HG02642 (cell line): ENCODE data around the gene OR2T4.

Experiments used
- ATAC-seq: cut with Tn5 transposase; IDR thresholded peaks from one replicate; pipeline ENCODE4 v1.9.1; 2021; ENCODE audit warnings: mild to moderate bottlenecking; ENCODE audit not compliant: unreplicated experiment, poor library complexity

Gene OR2T4

GRCh38 chr1:248361121-248361715 lies at the start of gene OR2T4:
TSS of gene OR2T4 (plus strand) at chr1:248361665. CDS start at chr1:248361665, 0 bp downstream.
- ATAC-seq: no peak

DNA sequence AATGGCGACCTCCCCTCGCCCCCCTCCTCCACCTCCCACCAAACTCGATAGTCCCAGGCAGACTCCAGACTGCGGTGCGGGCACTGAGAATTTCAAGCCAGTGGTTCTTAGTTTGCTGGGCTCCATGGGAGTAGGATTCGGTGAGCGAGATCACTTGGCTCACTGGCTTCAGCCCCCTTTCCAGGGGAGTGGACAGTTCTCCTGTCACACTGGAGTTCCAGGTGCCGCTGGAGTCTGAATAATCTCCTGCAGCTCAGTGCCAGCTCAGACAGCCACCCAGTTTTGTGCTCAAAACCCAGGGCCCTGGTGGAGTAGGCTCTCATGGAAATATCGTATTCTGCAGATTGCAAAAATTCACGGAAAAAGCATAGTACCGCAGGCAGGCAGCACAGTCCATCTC lies 44.7 kb upstream of the OR2T4 start:
- ATAC-seq: no peak

- no peak for ATAC-seq
Measured at GRCh38 chr1:248324468-248324867, 37.0 kb upstream of the OR2T4 start, which contains the start of gene OR2M7. TSS of gene OR2M7 (minus strand) at chr1:248324568. CDS start at chr1:248324568, 0 bp downstream.

DNA sequence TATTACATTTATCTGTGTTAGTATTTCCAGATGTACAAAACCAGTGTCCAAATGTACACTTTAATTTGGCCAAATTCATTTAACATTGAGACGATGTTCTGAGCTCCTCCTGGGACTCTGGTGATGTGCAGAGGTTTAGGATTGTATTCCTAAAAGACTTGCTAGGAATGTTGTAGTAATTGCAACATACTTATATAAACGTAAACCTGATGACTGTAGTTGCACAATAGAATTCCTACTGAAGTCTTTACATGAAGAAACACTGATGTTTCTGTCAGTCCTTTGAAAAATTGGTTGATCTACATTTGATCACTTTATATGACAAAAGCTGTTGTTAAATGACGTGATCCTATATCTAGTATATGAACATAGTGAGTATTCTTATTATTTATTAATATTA lies 18.0 kb upstream of the OR2T4 start:
- ATAC-seq: no peak

DNA sequence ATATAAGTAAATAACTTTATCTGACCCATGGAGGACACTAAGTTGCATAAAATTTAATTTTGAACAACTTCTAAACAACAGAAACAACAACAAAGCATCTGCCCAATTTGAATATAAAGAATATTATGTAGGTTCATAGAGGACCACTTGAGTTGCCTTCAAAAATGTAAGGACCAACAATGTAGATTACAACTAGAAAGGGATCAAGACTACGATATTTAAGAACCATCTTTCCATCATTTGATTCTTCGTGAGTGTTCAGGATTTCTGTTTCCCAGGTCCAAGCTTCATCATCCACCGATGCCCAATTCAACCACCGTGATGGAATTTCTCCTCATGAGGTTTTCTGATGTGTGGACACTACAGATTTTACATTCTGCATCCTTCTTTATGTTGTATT lies 13.0 kb upstream of the OR2T4 start, which contains the start of gene OR14C36:
Gene OR14C36 (plus strand): TSS at position 301 of the 400 bp plus-strand sequence. CDS start 0 bp downstream, at position 301.
- ATAC-seq: no peak

DNA sequence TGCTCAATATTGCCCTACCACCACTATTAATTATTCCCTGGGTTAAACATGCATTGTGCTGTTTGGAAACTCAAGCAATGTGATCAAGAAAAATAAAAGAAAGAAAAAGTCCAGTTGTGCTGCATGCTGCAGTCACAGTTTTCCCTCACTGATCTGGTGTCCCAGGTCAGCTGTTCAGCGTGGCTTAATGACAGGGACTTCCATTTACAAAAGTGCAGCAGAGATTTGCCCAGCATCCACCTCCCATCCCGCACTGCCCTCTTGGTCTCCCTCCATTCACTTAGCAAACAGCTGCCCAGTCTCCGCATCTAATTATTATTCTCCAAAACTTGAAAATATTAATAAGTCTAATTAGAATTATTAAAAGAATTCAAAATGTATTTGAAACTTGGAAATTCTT lies 2.0 kb upstream of the OR2T4 start:
- no peak for ATAC-seq

- ATAC-seq: no peak
Measured at GRCh38 chr1:248366609-248367008, 5.1 kb downstream of the OR2T4 start.

DNA sequence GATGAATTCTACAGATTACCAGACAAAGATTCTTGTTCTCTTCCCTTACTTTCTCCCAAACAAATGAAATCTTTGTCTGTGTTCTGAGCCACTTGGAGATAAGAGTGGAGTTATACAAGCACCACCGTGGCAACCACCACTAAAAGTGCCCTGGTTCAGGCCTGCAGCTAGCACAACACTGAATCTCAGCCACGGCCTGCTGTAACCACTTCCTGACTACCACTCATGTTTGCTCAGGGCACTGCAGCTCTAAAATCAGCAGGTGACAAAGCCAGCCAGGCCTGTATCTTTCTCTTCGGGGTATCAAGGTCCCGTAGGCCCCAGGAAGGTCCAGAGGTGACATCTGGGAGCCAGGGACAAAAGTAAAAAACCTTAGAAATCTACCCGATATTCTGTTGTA lies 10.9 kb downstream of the OR2T4 start:
- ATAC-seq: no peak

DNA sequence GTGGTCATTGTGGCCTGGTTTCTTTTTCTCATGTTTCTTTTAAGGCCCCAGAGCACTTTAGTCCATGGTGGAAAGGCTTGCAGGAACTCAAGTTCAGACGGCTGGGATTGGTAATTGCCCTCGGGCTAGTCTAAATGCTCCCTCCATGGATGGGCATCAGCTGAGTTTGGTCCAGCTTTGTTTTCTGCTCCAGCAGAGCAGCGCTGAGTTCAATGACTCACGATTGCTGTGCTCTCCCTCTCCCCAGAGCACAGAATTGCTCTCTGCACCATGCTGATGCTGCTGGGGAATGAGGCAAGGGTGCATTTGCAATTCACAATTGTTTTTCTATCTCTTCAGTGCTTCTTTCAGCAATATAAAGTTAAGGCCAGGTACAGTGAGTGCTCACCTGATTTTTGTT lies 12.3 kb downstream of the OR2T4 start:
- no peak for ATAC-seq

DNA sequence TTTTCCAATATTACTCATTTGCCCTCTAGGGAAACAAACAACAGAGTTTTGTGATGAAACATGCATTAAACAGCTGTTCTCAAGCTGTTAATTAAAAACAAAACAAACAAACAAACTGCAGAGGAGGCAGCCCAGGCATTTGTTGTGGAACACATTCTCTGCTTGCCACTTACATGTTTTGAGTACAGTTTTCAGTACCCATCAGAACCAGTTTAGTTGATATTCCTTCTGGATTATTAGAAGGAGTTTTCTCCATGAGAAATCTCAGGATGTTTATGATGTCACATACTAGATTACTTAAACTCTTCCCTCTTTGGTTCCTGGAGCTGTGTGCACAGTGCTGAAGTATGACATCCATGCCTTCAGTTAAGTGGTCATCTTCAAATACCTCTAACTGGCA lies 14.0 kb downstream of the OR2T4 start, which contains the start of gene OR2T6:
Gene OR2T6 (plus strand): TSS at position 301 of the 400 bp plus-strand sequence. CDS start 11,863 bp downstream, outside the sequence.
- ATAC-seq: no peak

DNA sequence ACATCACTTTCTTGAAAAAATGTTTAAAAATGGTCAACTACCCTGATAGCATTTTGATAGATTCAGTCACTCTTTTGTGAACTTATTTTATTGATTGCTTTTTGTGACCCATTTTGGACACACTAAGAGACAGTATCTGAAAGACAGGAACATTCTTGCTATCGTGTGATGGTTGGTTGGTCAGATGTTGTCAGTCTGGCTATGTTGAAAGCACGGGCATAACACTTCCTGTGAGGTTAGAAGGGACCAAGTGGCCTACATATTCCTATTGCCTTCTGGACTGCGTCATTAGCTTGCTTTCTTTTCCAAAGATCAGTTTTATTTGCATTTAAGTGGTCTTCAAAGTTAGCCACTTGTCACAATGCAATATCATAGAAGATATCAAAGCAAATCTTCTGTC lies 15.5 kb downstream of the OR2T4 start:
- no peak for ATAC-seq

GRCh38 chr1:248380854-248381253 lies 19.4 kb downstream of the OR2T4 start:
- ATAC-seq: no peak

DNA sequence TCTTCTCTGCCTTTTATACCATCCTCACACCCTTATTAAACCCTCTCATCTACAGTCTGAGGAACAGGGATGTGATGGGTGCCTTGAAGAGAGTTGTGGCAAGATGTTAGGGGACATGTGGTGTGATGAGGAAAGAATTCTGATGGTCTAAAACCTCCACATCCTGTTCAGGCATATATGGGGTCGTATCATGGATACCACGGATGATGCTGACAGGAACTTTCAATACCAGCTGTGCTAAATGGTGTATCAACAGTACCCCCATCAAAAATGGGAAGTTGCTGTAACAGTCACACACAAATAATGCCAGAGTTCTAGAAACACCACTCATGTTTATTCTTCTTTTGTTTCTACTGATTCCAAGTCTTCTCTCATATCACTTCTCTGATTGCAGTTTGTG lies 27.0 kb downstream of the OR2T4 start:
- no peak for ATAC-seq

DNA sequence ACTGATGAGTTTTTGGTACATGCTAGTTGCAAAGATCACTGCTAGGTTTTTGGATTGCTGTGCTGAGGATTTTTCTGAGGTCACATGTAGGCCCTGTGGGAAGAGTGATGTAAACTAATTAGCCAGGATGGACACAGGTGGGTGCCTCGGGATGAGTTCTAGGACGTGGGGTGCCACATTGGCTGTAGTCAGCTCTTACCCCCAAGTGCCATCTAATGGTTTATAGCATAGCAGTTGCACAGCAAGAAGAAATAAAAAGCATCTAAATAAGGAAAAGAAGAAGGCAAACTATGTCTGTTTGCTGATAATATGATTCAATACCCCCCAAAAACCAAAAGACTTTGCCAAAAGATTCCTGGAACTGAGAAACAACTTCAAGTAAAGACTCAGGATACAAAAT lies 31.6 kb downstream of the OR2T4 start:
- ATAC-seq: no peak

DNA sequence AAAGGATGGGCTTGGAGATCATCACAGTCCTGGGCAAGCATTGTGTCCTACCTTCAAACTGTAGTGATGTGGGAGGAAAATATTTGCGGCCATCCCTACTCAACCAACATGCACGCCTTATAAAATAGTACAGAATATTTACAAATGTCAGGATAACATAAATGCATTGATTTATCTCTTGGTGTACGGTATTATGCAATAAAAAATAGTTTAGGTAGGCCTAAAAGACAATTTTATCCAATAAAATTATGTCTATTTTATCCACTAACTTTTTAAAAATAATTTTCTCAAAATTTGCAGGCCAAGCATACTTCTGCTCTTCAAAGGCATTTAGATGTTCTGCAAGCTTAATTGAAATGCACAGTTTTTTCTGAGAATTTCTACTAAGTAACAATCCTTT lies 41.3 kb downstream of the OR2T4 start, which contains the start of gene OR2T1:
Gene OR2T1 (plus strand): TSS at position 301 of the 400 bp plus-strand sequence. CDS start 3,100 bp downstream, outside the sequence.
- no peak for ATAC-seq

- no peak for ATAC-seq
Measured at GRCh38 chr1:248404024-248404423, 42.6 kb downstream of the OR2T4 start.

DNA sequence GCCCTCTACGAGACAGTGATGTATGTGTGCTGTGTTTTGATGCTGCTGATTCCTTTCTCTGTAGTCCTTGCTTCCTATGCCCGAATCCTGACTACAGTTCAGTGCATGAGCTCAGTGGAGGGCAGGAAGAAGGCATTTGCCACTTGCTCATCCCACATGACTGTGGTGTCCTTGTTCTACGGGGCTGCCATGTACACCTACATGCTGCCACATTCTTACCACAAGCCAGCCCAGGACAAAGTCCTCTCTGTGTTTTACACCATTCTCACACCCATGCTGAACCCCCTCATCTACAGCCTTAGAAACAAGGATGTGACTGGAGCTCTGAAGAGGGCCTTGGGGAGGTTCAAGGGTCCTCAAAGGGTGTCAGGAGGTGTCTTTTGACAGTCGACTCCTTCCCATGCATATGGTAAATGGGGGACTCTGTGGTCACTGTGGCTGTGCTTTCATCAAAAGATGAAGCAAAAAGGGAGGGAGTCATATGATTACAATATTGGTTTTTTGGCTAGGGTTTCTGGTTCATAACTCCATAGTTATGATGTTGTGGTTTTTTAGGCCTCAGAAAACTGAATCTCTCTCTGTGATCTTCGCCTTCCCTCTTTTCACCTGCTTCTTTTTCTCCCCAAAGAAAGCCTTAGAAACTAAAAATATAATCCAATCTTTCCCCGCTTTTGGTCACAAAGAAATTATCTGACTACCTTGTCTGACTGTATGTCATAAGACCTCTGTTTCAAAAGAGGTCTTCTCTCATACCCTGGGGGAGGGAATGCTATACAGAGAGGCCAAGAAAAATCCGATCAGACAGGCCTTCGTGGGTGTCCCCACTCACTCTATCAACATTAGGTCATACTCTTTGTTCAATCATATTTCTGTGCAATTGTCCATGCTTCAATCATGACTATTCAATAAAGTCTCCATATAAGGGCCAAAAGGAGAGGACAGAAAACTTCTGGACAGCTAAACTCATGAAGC lies 45.5 kb downstream of the OR2T4 start:
- ATAC-seq: no peak
